SK-N-SH treated with all-trans-retinoic acid at 6 μM for 48 hours (cell line): ENCODE data around the gene IFT80.

Source experiments
- ARNTL ChIP-seq: fragments of 450-650 bp; formaldehyde crosslinking; IDR thresholded peaks from 2 replicates; pipeline ENCODE4 v1.5.0; 2020; ENCODE audit warnings: low read depth, mild to moderate bottlenecking, moderate library complexity, borderline replicate concordance
- GLIS3 ChIP-seq: fragments of 250-450 bp; sonication (Bioruptor Pico); IDR thresholded peaks from 2 replicates; pipeline ENCODE4 v1.5.0; 2020; ENCODE audit warnings: mild to moderate bottlenecking, moderate library complexity
- RARB ChIP-seq: fragments of 250-450 bp; sonication (Bioruptor Pico); IDR thresholded peaks from 2 replicates; pipeline ENCODE4 v1.8.0; 2021; ENCODE audit warnings: mild to moderate bottlenecking, moderate library complexity
- SNAI2 ChIP-seq: fragments of 250-450 bp; sonication (Bioruptor Pico); IDR thresholded peaks from 2 replicates; pipeline ENCODE4 v1.5.0; 2020; ENCODE audit warnings: mild to moderate bottlenecking, moderate library complexity
- TOX ChIP-seq: fragments of 250-450 bp; sonication (Bioruptor Pico); IDR thresholded peaks from 2 replicates; pipeline ENCODE4 v1.8.0; 2021; ENCODE audit warnings: mild to moderate bottlenecking, moderate library complexity, borderline replicate concordance
- ZC3H10 ChIP-seq: fragments of 250-450 bp; sonication (Bioruptor Pico); IDR thresholded peaks from 2 replicates; pipeline ENCODE4 v1.5.1; 2021; ENCODE audit warnings: mild to moderate bottlenecking, moderate library complexity
- ZNF8 ChIP-seq: fragments of 450-650 bp; formaldehyde crosslinking; IDR thresholded peaks from 2 replicates; pipeline ENCODE4 v1.5.0; 2020; ENCODE audit warnings: mild to moderate bottlenecking, moderate library complexity

DNA sequence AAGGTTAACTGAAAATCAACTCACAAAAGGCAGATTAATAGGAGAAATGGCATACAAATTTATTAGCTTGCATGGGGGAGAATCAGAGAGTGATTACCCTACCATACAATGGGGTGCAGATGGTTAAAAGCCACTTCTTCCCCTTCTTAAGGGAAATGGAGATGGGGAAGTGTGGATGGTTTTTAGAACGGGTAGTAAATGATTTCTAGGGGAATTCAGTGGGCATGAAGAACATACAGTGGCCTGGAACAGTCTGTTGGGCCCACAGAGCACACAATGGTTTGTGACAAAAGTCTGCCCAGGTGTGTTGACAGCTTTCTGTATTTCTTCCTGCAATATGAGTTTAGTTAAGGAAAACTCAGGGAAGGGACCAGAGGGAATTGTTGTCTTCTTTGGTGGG is 112.8 kb downstream of the IFT80 start:
- TF ChIP-seq ARNTL (CRISPR knock-in tag) (no peak), ZC3H10 (CRISPR knock-in tag) (no peak), TOX (CRISPR knock-in tag) (no peak), GLIS3 (CRISPR knock-in tag) (no peak), SNAI2 (CRISPR knock-in tag) (no peak), RARB (CRISPR knock-in tag) (no peak), ZNF8 (CRISPR knock-in tag) (no peak)
